ENCODE data around the gene PREX1. TPM values are rescaled to one million over a fixed set of nuclear protein-coding genes. Genes with fewer than 3 reads are reported as not detected.

Gene PREX1
- total and polyA plus RNA-seq, 9 donors = 3.8 to 13.6 (median 6.7) TPM

GRCh38 chr20:48651271-48651670 lies 176.5 kb downstream of the PREX1 start:
- 86 to 94% (median 94%) methylated on average over 14 of the region's 14 CpGs for WGBS, 3 donors
- intact Hi-C loops (cut with DNase I) = no loop called here
- H3K36me3 ChIP-seq = no peaks in the 10 kb centered on the region
- no peaks in the 10 kb centered on the region for H3K9me3 ChIP-seq
- H3K27ac ChIP-seq = no peak overlapping the region
- DNase-seq = no peak
- TF ChIP-seq POLR2A (IDR thresholded peaks at IDR 0.05) (no peak), CTCF (IDR thresholded peaks at IDR 0.05) (no peak), EP300 (IDR thresholded peaks at IDR 0.05) (no peak)
- H3K4me1 ChIP-seq (ENCODE audit: insufficient read depth) = no peaks in the 10 kb centered on the region
- H3K4me3 ChIP-seq = no peak overlapping the region
- no peaks in the 10 kb centered on the region for H3K27me3 ChIP-seq

GRCh38 chr20:48649868-48650267 lies 177.9 kb downstream of the PREX1 start:
- no peak for DNase-seq
- no peak overlapping the region for H3K4me3 ChIP-seq
- 92 to 96% (median 93%) methylated on average over 9 of the region's 9 CpGs for WGBS, 3 donors
- no peak for TF ChIP-seq EP300 (IDR thresholded peaks at IDR 0.05)
- no peak for TF ChIP-seq POLR2A (IDR thresholded peaks at IDR 0.05)
- TF ChIP-seq CTCF (IDR thresholded peaks at IDR 0.05) = no peak
- intact Hi-C loops (cut with DNase I) = no loop called here
- H3K27me3 ChIP-seq = no peaks in the 10 kb centered on the region
- H3K36me3 ChIP-seq = no peaks in the 10 kb centered on the region
- H3K4me1 ChIP-seq (ENCODE audit: insufficient read depth) = no peaks in the 10 kb centered on the region
- H3K27ac ChIP-seq = no peak overlapping the region
- no peaks in the 10 kb centered on the region for H3K9me3 ChIP-seq

GRCh38 chr20:48649104-48649626 lies 178.6 kb downstream of the PREX1 start:
- intact Hi-C loops (cut with DNase I) = no loop called here
- no peaks in the 10 kb centered on the region for H3K4me1 ChIP-seq (ENCODE audit: insufficient read depth)
- no peaks in the 10 kb centered on the region for H3K9me3 ChIP-seq
- H3K4me3 ChIP-seq = no peak overlapping the region
- DNase-seq = no peak
- TF ChIP-seq EP300 (IDR thresholded peaks at IDR 0.05) (no peak), CTCF (IDR thresholded peaks at IDR 0.05) (no peak), POLR2A (IDR thresholded peaks at IDR 0.05) (no peak)
- H3K27ac ChIP-seq = no peak overlapping the region
- H3K27me3 ChIP-seq = no peaks in the 10 kb centered on the region
- WGBS, 3 donors = 91 to 95% (median 91%) methylated on average over 9 of the region's 9 CpGs
- no peaks in the 10 kb centered on the region for H3K36me3 ChIP-seq

- WGBS, 3 donors = 67 to 76% (median 67%) methylated on average over 9 of the region's 9 CpGs
- H3K36me3 ChIP-seq = no peaks in the 10 kb centered on the region
- TF ChIP-seq POLR2A (IDR thresholded peaks at IDR 0.05) = no peak
- TF ChIP-seq EP300 (IDR thresholded peaks at IDR 0.05) = no peak
- TF ChIP-seq CTCF (IDR thresholded peaks at IDR 0.05) = no peak
These were observed 179.2 kb downstream of the PREX1 start for GRCh38 chr20:48648482-48649051.

More at GRCh38 chr20:48648482-48649051, 179.2 kb downstream of the PREX1 start:
- Histone ChIP-seq H3K9me3 (no peaks in the 10 kb centered on the region), H3K27ac (no peak overlapping the region), H3K4me3 (no peak overlapping the region), H3K27me3 (no peaks in the 10 kb centered on the region), H3K4me1 (ENCODE audit: insufficient read depth) (no peaks in the 10 kb centered on the region)
- DNase-seq = no peak
- intact Hi-C loops (cut with DNase I) = no loop called here

Data from ovary (tissue), 9 donors.